Stimulated activated CD8-positive, alpha-beta memory T cell treated with anti-CD3 and anti-CD28 coated beads, Interleukin-15, amount 100 ng/mL, for 48 hours (primary cell): ENCODE results near the gene ZFYVE28.
"Not testable (repeated sequence)": the region's sequence is repeated elsewhere in the genome, so short reads cannot be mapped to it uniquely, and the experiment has no call there.

Experiments
- DNase-seq, 2 donors: peaks; one replicate each; pipeline ENCODE4 v3.0.0-alpha.2; 2020; ENCODE audit warnings: low read depth in 2 of 2

The ZFYVE28 gene

GRCh38 chr4:2390784-2391421, 27.5 kb downstream of the ZFYVE28 start:
- DNase-seq: no peak

- DNase-seq: no peak
These were observed 28.3 kb downstream of the ZFYVE28 start for GRCh38 chr4:2390146-2390545.

- DNase-seq: no peak
These were observed 28.8 kb downstream of the ZFYVE28 start for GRCh38 chr4:2389691-2390090.

- no peak for DNase-seq
These were observed 29.8 kb downstream of the ZFYVE28 start for GRCh38 chr4:2388429-2389182.

- DNase-seq: no peak
These were observed 30.6 kb downstream of the ZFYVE28 start for GRCh38 chr4:2387829-2388228.

GRCh38 chr4:2387218-2387617, 31.2 kb downstream of the ZFYVE28 start:
- DNase-seq: no peak

GRCh38 chr4:2386717-2387116, 31.7 kb downstream of the ZFYVE28 start:
- DNase-seq: no peak

GRCh38 chr4:2385516-2385915, 32.9 kb downstream of the ZFYVE28 start:
- no peak for DNase-seq

- no peak for DNase-seq
These were observed 34.2 kb downstream of the ZFYVE28 start for GRCh38 chr4:2384245-2384644.

GRCh38 chr4:2383760-2384159, 34.7 kb downstream of the ZFYVE28 start:
- no peak for DNase-seq

GRCh38 chr4:2383220-2383631, 35.2 kb downstream of the ZFYVE28 start:
- DNase-seq: not testable (repeated sequence)

- not testable (repeated sequence) for DNase-seq
These were observed 35.7 kb downstream of the ZFYVE28 start for GRCh38 chr4:2382769-2383202.

GRCh38 chr4:2380589-2380988, 37.9 kb downstream of the ZFYVE28 start:
- not testable (repeated sequence) for DNase-seq

GRCh38 chr4:2378898-2379297, 39.5 kb downstream of the ZFYVE28 start:
- no peak for DNase-seq

GRCh38 chr4:2378401-2378800, 40.0 kb downstream of the ZFYVE28 start:
- DNase-seq: no peak

GRCh38 chr4:2377241-2377640, 41.2 kb downstream of the ZFYVE28 start:
- no peak for DNase-seq

GRCh38 chr4:2375427-2375826, 43.0 kb downstream of the ZFYVE28 start:
- DNase-seq: no peak

- no peak for DNase-seq
These were observed 44.9 kb downstream of the ZFYVE28 start for GRCh38 chr4:2373532-2373931.

GRCh38 chr4:2372488-2373030, 45.9 kb downstream of the ZFYVE28 start:
- no peak for DNase-seq

- DNase-seq: no peak
These were observed 46.5 kb downstream of the ZFYVE28 start for GRCh38 chr4:2371765-2372487.

- DNase-seq: no peak
These were observed 47.7 kb downstream of the ZFYVE28 start for GRCh38 chr4:2370597-2371320.
